Ramos (cell line): Measurements from ENCODE around the gene OVOL2.
"Not testable (repeated sequence)": the region's sequence is repeated elsewhere in the genome, so short reads cannot be mapped to it uniquely, and the experiment has no call there.

Experiments used
- in situ Hi-C: fragments of 300-500 bp; cut with MboI; formaldehyde crosslinking; loops from one replicate; pipeline ENCODE4 v1.14.3; 2022; ENCODE audit warnings: low sequenced_read_pairs; ENCODE audit not compliant: unreplicated experiment

OVOL2 gene

DNA sequence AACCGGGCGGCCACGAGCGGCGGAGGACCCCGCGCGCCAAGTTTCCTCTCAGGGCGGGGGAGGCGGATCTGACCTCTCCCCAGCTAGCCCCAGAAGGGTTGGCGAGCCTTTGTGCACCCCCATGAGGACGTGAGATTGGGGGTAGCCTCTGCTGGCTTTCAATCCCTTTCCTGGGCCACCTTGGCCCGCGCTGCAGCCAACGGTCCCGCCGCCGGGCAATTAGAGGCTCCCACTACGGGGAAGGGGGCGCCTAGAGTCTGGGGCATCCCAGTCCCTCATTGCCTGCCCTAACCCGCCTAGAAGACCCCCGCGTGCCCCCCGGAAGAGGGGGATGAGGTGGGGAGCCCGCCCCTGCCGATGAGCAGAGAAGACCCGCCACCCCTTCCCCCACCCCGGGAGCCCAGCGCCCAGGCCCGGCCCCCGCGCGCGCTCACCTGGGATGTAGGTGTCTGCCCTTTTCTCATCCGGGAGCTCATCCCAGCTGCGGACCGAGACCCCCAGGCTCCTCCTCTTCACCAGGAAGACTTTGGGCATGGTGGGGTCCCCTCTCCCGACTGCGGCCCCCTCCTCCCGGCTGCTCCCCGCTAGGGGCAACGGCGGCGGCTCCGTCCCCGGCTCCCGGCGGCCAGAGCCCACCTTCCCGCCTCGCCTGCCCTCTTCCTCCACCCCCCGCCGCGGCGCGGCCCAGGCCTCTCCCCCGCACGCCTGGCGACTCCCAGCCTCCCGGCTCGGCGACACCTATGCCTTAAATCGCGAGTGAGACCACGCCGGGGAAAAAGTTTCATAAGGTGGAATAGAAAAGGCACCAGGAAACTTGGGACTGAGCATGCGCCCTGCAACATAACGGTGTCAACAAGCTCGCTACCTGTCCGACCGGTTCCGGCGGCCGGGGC, at the start of gene OVOL2:
TSS of gene OVOL2 (minus strand) at position 816 of the 893 bp plus-strand sequence. CDS start at position 534, 282 bp downstream.
- in situ Hi-C loops: no loop called here

- in situ Hi-C loops: no loop called here
Observed at GRCh38 chr20:18103497-18103896, 45.8 kb upstream of the OVOL2 start.

- in situ Hi-C loops: no loop called here
Observed at GRCh38 chr20:18101125-18101810, 43.6 kb upstream of the OVOL2 start.

GRCh38 chr20:18100569-18100968, 42.9 kb upstream of the OVOL2 start:
- in situ Hi-C loops: not testable (repeated sequence)

DNA sequence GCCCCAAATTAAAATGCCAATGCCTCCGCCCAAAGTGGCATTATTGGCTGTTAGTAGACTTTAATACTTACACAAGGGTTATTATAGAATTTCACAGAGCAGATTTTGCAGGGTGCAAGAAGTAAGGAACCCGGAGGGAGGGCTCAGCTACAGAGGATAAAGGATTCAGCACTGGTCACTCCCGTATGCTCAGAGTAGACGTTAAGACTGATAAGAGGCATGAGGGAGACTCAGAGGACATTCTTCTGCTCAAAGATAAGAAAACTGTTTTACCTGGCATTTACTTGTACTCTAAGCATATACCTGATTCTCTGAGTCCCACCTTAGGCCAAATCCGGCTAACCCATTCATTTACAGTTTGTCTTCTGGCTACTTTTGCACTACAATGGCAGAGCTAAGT, 36.5 kb upstream of the OVOL2 start:
- in situ Hi-C loops: no loop called here

DNA sequence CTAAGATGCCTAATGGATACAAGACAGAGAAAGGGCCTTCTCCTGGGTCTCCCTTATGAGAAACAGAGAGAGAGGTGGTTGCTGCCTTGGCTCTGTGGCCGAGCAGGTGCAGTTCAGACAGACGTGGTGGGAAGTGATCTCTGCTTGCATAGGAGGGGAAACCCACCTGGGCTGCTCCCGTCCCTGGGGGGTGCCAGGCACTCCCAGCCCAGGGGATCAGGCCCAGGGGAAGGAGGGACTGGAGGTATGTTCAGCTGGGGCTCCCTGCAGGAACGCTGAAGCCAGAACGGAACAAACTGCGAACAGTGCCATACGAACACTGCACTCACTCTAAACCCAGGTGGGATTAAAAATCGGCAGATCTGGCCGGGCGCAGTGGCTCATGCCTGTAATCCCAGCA, 35.7 kb upstream of the OVOL2 start:
- in situ Hi-C loops: no loop called here

DNA sequence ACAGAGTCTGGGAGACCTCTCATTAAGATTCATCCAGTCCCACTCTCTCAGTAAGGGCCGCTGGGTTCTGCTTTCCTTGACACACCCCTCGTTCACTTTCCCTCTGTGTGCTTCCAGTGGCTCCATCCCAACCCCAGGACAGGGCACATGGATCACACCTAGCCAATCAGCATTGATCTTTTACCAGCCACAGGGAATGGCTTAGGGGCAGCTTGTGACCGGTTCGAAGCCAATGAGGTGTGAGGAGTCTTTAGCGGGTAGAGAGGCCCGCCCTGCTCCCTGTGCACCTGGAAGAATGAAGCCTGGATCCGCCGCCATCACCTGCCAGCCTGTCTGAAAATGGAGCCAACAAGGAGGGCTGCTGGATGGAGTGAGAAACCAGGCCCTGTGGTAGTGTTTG, 35.2 kb upstream of the OVOL2 start:
- in situ Hi-C loops: no loop called here

DNA sequence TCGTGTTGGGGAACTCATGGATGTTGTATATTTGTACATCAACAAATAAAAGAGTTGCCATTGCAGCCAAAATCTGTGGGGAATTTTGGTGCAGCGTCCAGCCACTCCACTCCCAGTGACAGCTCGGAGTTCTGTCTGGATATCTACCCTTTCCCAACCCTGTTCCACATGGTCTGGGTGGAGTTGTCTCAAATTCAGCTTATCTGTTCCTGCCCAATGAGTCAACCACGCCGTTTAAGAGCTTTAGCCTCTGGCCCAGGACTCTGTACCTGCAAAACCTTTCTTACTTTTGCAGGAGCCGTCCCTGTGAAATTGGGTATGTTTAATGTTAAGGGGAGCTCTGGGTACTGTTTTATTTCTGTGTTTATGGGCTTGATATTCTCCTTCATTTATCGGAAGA, 33.9 kb upstream of the OVOL2 start:
- in situ Hi-C loops: no loop called here

GRCh38 chr20:18090477-18090876, 32.8 kb upstream of the OVOL2 start:
- in situ Hi-C loops: no loop called here

DNA sequence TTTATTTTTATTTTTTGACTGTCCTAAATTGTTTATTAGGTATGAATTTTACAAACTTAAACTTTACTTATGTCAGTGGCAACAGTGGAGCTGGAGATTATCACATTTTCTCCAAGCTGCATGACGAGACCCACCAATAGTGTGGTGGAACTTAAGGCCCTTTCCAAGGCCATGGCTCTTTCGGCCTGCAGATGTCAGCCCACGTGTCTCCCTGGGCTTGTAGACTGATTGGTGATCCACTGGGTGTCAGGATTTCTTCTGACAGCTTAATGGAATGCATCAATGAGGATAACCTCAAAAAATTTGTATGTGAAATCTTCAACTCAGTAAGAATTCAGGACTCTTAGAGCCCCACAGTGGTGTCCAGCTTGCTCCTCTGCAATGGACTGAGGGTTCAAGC, 32.3 kb upstream of the OVOL2 start:
- in situ Hi-C loops: no loop called here

DNA sequence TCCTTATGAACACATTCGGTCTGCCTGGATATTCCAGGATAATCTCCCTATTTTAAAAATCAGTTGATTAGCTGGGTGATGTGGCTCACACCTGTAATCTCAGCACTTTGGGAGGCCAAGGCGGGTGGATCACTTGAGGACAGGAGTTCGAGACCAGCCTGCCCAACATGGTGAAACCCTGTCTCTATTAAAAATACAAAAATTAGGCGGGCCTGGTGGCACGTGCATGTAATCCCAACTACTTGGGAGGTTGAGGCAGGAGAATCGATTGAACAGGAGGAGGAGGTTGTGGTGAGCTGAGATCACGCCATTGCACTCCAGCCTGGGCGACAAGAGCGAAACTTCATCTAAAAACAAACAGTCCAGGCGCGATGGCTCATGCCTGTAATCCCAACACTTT, 31.1 kb upstream of the OVOL2 start:
- in situ Hi-C loops: not testable (repeated sequence)

- in situ Hi-C loops: not testable (repeated sequence)
Observed at GRCh38 chr20:18088298-18088697, 30.6 kb upstream of the OVOL2 start.

DNA sequence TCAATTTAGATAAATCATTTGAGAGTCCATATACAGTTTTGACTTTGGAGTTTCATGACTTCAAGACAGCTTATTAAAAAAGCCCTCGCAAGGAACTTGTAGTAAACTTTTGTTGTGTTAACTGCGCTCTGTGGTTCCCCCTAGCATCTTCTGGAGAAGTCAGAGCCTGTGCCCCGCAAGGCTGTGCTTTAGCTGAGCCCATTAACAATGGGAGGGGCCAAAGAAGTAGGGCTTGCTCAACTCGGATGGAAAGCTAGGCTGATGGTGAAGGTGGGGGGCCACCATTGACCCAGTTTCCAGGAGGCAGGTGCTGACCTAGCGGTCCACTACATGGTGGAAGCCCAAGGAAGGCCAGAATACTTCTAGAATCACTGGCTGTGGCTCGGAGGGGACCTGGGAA, 29.3 kb upstream of the OVOL2 start:
- in situ Hi-C loops: no loop called here

DNA sequence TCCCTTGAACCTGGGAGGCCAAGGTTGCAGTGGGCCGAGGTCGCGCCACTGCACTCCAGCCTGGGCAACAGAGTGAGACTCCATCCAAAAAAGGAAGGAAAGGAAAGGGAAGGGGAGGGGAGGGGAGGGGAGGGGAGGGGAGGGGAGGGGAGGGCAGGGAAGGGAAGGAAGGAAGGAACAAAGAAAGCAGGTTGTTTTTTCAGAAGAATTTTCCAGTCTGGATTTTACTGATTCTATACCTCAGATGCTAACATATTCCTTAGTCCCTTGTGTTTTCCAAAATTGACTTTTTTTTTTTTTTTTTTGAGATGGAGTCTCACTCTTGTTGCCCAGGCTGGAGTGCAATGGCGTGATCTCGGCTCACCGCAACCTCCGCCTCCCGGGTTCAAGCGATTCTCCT, 23.1 kb upstream of the OVOL2 start:
- in situ Hi-C loops: not testable (repeated sequence)

- in situ Hi-C loops: no loop called here
Observed at GRCh38 chr20:18079756-18080353, 22.1 kb upstream of the OVOL2 start.

DNA sequence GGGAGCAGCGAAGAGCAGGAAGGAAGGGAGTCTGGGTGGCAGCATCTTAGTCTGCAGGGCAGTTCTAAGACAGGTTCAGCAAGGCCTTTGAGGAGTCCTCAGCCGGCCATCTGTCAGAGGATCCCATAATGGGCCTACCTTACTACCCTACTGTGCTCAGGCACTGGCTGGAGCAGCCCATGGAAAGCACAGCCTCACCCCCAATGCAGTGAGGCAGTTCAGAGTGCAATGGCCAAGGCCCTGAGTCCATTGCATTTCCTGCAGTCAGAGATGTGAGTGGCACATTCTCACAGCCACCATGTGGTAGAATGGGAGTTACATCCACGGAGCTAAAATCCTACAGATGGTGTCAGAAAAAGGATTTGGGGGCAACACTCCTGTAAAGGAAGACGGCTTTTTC, 19.4 kb upstream of the OVOL2 start:
- in situ Hi-C loops: no loop called here

DNA sequence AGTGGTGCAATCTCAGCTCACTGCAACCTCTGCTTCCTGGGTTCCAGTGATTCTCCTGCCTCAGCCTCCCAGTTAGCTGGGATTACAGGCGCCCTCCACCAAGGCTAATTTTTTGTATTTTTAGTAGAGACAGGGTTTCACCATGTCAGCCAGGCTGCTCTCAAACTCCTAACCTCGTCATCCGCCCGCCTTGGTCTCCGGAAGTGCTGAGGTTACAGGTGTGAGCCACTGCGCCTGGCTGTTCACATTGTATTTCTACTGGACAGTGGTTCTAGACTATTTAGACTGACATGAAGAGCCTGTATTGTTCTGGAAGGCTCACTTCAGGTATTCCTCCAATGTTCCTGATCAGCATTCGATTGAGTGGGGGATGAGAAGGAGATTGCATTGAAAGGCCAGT, 14.8 kb upstream of the OVOL2 start:
- in situ Hi-C loops: no loop called here

DNA sequence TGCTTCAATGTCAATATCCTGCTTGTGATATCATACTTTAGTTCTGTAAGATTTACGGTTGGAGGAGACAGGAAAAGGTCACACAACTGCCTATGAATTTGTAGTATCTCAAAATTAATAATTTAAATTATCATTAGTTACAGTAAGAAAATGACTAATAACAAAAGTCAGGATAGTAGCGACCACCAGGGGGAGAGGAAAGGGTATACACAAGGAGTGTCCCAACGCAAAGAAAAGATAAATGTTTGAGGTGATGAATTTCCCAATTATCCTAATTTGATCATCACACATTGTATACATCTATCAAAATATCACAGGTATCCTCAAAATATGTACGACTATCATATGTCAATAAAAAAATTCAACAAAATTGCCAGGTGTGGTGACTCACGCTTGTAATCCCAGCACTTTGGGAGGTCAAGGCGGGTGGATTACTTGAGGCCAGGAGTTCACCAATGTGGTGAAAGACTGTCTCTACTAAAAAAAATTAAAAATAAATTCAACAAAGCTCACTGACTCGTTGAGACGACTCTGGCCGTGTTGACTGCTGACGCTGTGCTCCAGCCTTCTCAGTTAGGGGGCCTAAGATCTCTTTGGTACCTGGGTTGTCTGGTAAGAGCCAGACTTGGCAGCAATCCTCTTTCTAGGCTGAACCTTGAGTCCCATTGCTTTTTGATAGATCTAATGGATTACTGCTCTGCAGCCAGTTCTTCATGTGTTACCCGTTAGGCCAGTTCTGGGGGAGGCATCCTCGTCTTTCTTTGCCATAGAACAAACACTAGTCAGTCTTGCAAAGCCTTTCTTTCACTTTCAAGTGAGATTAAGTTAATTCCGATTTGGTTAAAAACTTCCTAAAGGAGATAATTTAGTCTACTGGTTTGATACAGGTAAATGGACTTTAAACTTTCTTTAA, 9.0 kb upstream of the OVOL2 start:
- in situ Hi-C loops: no loop called here

- in situ Hi-C loops: no loop called here
Observed at GRCh38 chr20:18063676-18064075, 6.0 kb upstream of the OVOL2 start.

GRCh38 chr20:18059603-18060002, 1.9 kb upstream of the OVOL2 start:
- in situ Hi-C loops: no loop called here
